GM21737 (cell line): Measurements from ENCODE around the gene MTM1.

Source experiments
- ATAC-seq: cut with Tn5 transposase; IDR thresholded peaks from one replicate; pipeline ENCODE4 v1.9.1; 2021; ENCODE audit warnings: mild to moderate bottlenecking, moderate library complexity; ENCODE audit not compliant: unreplicated experiment

Gene MTM1

GRCh38 chrX:150548251-150548650 lies 20.2 kb upstream of the MTM1 start:
- no peak for ATAC-seq

DNA sequence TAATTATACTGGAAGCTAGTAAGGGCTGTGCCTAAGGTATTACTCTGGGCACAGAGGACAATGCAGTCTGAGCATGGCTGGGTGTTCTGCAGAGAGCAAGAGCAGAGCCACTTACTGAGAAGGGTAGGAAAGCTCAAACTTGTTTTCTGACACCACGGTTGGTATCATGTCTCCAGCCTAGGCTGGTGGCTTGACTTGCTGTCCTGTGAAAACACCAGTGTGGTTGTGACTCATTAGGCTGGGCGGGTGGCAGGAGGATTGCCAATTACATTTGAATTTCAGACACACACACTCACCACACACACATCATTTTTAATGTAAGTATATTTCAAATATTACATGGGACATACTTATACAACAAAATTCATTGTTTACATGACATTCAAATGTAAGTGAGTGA lies 19.7 kb upstream of the MTM1 start:
- no peak for ATAC-seq

DNA sequence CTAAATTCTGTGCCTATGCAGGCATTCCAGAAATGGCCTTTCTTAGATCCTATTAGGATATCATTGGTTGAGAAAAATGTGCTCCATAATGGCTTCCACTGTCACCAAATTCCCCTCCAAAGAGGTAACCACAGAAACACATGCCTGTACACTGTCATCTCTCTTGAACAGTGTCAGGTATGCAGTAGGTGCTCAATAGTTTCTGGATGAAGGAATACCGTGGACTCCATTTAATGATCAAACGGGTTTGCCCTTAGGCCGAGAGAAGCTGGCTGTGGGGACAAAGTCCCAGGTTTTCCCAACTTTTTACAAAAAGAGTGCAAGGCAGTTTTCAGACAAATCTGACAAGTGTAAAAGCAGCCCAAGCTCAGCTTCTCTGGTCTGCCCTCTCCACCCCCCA lies 16.5 kb upstream of the MTM1 start:
- ATAC-seq: no peak

- no peak for ATAC-seq
These were observed 10.0 kb upstream of the MTM1 start for GRCh38 chrX:150558424-150558823.

- no peak for ATAC-seq
These were observed 3.6 kb upstream of the MTM1 start for GRCh38 chrX:150564838-150565237.

DNA sequence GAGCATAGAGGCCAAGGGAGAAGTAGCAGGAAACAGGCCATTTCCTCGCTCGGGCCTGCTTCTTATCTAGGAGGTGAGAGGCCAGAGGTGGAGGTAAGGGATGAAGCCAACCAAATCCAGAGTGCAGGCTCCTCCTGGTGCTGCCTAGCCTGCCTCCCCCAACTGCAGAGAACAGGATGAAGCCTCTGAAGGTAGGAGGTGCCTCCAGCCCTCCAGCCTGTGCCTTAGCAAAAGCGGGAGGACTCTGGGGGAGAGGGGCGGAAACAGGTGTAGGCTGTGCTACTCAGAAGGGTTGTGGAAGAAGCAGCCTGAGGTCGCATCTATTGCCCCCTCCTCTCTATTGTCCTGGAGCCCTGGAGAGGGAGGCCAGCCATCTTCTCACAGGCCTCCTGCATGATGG lies 2.9 kb upstream of the MTM1 start:
- no peak for ATAC-seq

- no peak for ATAC-seq
These were observed 1.7 kb upstream of the MTM1 start for GRCh38 chrX:150566734-150567182.

- no peak for ATAC-seq
These were observed 639 bp upstream of the MTM1 start for GRCh38 chrX:150567645-150568319.

- ATAC-seq: peak; percentile 26
These were observed 695 bp downstream of the MTM1 start for GRCh38 chrX:150569155-150569477.

DNA sequence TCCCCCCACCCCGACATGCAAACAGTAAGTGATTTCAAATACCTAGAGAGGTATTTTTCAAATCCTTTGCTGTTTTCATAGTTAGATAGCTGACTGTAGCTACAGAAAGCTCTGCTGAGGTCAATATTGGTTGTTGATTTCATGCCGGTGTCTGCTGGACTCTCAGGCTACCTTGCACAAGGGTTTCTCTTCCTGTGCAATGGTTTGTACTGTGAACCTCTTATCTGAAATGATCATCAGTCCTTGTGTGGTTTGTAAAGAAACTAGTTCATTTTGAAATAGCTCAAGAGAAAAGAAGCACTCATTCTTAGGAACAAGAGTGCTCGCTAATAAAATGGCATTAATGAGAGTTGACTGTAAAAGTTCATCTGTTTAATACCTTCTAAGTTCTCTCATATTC lies 2.1 kb downstream of the MTM1 start:
- ATAC-seq: no peak

DNA sequence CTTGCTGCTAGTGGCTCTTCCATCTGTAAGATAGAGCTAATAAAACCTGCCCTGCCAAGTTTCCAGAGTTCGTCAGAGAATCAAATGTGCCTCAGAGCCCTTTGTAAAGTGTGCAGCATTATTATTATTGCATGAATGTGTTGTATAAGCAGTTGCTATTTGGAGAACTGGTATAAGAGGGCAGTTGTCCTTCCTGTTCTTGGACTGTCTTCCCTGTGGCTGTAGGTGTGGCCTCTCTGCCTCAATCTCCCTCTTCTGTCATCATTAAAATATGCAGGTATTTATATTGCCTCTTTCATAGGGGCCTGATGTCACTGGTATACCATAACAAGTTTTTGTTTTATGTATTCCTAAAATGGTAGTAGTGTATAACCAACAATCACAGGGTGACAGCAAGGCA lies 3.8 kb downstream of the MTM1 start:
- no peak for ATAC-seq

- ATAC-seq: no peak
These were observed 4.7 kb downstream of the MTM1 start for GRCh38 chrX:150573106-150573505.

DNA sequence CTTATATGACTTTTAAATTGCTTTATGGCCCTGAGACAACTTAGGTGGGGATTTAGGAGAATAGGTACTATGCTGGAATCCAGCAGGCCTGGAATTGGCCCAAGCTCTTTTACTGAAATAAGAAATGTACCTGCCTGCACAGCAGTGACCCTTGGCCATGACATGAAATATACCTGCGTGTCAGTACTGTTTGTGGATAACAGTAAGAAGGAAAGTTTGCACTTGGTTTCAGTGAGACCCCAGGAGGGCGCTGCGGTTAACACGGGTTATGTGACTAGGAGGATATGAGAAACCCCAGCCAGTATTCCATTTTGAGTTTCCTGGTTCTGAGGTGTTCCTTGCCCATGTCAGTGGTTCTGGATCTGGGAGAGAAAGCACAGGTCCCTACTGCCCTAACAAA lies 5.3 kb downstream of the MTM1 start:
- ATAC-seq: peak; percentile 35

DNA sequence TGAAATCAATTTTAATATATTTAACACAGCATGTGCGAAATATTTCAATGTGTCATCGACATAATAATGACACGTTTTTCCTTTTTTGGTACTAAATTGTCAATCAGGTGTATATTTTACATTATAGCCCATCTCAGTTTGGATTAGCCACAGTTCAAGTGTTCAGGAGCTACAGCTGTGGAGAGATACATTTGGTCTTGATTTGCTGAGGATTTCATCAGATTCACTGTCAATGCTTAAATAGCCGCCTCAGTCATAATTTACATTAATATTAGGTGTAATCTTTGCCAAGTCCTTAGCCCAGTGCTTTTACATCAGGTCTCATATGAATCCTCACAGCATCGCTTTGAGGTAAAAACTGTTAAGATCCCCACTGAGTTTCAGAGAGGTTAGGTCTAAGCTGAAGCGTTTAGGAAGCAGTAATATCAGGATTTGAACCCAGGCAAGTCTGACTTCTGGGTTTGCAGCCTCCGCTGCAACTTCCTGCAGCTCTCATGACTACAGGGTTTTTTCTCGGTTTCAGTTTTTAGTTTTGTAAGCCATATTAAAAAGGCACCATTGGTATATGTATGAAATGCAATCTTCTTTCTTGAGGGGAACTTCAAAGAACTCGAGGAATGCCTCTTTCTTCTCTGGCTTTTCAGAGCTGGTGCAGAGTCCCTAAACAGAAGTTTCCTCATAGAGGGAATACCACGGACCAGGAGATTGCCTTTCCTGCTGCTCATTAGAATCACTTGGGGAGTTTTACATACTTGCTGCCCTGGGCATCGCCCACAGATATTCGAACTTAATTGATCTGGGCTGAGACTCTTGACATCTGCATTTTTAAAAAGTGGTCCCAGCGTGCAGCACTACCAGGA lies 6.4 kb downstream of the MTM1 start:
- ATAC-seq: no peak

DNA sequence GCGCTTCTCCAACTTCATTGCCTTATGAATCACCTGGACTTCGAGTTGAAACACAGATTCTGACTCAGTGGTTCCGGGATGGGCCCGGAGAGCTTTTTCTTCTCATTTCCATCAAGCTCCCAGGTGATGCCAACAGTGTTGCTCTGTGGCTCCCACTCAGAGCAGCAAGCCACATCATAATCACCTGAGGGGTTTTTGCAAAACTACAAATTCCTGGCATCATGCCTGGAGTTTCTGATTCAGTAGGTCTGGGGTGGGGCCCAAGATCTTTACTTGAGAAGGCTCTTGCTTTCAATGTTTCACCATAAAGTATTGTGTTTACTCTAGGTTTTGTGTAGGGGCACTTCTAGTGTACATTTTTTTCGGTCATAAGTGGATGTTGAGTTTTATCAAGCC lies 7.0 kb downstream of the MTM1 start:
- no peak for ATAC-seq

DNA sequence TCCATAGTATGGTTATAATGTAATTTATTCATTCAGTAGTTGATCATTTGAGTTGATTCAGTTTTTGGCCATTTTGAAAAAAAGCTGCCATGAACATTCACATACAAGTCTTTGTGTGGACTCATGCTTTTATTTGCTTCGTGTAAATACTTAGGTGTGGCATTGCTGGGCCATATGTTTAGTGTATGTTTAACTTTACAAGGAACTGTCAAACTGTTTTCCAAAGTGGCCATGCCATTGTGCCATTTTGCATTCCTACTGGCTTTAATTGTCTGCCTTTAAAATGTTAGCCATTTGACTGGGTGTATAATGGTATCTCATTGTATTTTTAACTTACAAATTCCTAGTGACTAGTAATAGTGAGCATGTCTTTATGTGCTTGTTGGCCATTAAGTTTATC lies 8.8 kb downstream of the MTM1 start:
- ATAC-seq: no peak

GRCh38 chrX:150581093-150581775 lies 12.8 kb downstream of the MTM1 start:
- ATAC-seq: no peak

GRCh38 chrX:150582338-150582948 lies 14.0 kb downstream of the MTM1 start:
- no peak for ATAC-seq

DNA sequence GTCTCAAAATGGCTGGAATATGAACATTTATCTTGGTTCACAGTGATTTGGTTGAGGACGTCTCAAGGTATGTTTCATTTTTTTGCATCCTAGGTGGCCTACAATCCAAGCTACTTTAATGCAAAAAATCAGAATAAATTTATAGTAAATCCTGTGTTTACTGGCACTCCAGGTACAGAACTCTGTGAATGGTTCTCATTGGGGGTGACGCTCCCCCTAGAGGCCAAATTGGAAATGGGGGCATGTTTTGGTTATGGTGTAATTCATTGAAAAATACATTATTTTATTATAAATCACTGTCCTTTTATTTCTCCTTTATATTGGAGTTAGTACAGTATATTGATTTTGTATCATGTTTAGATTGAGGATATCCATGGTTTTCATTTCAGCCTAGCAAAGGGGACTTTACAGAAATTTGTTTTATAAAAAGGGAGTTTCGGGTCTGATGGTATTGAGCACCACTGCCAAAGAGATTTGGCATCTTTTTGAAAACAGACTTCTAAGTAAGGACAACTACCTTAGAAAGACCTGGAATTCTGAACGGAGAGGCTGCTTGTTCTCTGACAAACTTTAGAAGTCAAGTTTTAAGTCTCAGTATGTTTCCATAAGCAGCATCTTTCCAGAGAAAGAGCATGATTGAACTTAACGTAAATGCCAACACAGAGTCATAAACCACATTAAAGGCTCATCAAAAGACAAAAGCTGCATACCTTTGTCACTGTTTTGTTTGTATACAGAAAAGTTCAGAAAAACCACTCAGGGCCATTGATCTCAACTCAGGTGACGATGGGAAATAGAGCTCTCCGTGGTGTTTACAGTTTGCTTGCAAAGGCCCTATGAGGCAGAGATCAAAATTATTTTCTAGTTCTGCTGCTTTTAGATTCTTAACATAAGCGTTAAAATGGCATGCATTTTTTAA lies 19.4 kb downstream of the MTM1 start:
- ATAC-seq: no peak

GRCh38 chrX:150594584-150594983 lies 26.2 kb downstream of the MTM1 start:
- ATAC-seq: no peak
